AG08396 (cell line): ENCODE measurements around the gene PDE11A.
"Not testable (repeated sequence)": the region's sequence is repeated elsewhere in the genome, so short reads cannot be mapped to it uniquely, and the experiment has no call there.

ENCODE experiments used
- DNase-seq: peaks from one replicate; pipeline ENCODE4 v3.0.0; 2012; ENCODE audit warnings: low spot score, mixed read lengths

PDE11A gene

GRCh38 chr2:177812713-177813396 is 259.7 kb downstream of the PDE11A start:
- DNase-seq: no peak

- DNase-seq: no peak
Observed at GRCh38 chr2:177810906-177811305, 261.7 kb downstream of the PDE11A start.

- no peak for DNase-seq
Observed at GRCh38 chr2:177808984-177809809, 263.4 kb downstream of the PDE11A start.

GRCh38 chr2:177806025-177806424 is 266.6 kb downstream of the PDE11A start:
- no peak for DNase-seq

GRCh38 chr2:177799531-177799930 is 273.0 kb downstream of the PDE11A start:
- peak; percentile 10 for DNase-seq

- no peak for DNase-seq
Observed at GRCh38 chr2:177797808-177798207, 274.8 kb downstream of the PDE11A start.

- no peak for DNase-seq
Observed at GRCh38 chr2:177796654-177797415, 275.7 kb downstream of the PDE11A start.

- no peak for DNase-seq
Observed at GRCh38 chr2:177796011-177796410, 276.6 kb downstream of the PDE11A start.

- DNase-seq: not testable (repeated sequence)
Observed at GRCh38 chr2:177785143-177785542, 287.4 kb downstream of the PDE11A start.

- peak; percentile 8 for DNase-seq
Observed at GRCh38 chr2:177784745-177785067, 287.9 kb downstream of the PDE11A start.

GRCh38 chr2:177783835-177784744 is 288.5 kb downstream of the PDE11A start:
- peak; percentile 10 for DNase-seq

- DNase-seq: no peak
Observed at GRCh38 chr2:177783091-177783490, 289.5 kb downstream of the PDE11A start.

GRCh38 chr2:177782613-177783012 is 290.0 kb downstream of the PDE11A start:
- DNase-seq: no peak

- no peak for DNase-seq
Observed at GRCh38 chr2:177778472-177778871, 294.1 kb downstream of the PDE11A start.

GRCh38 chr2:177772529-177772928 is 300.0 kb downstream of the PDE11A start:
- DNase-seq: peak; percentile 8

GRCh38 chr2:177771191-177771590 is 301.4 kb downstream of the PDE11A start:
- no peak for DNase-seq

- DNase-seq: no peak
Observed at GRCh38 chr2:177767768-177768167, 304.8 kb downstream of the PDE11A start.

- no peak for DNase-seq
Observed at GRCh38 chr2:177765698-177766097, 306.9 kb downstream of the PDE11A start.

- peak; percentile 74 for DNase-seq
Observed at GRCh38 chr2:177763531-177764265, 308.9 kb downstream of the PDE11A start.

GRCh38 chr2:177759443-177759842 is 313.1 kb downstream of the PDE11A start:
- no peak for DNase-seq
